HepG2 (cell line): Measurements from ENCODE around the gene LHFPL6. TPM values are rescaled to one million over a fixed set of nuclear protein-coding genes. Genes with fewer than 3 reads are reported as not detected.

Source experiments
- ATAC-seq: fragments of 200-7000 bp; cut with Tn5 transposase; 3 replicates; pipeline ENCODE4 v1.9.1; 2020; ENCODE audit warnings: mild to moderate bottlenecking, moderate library complexity
- BruUV-seq: library from RNA; stranded (reverse); fragments of 400-500 nt; replicated peaks from 2 replicates; lab custom pipeline; 2021; lab: Mats Ljungman, UMichigan
- CTCF ChIA-PET: fragments of 300-600 bp; formaldehyde crosslinking; extraction: SDS; loops from one replicate; lab custom pipeline; 2021; ENCODE audit warnings: low total read pairs, inconsistent platforms, low intra/inter-chr PET ratio; lab: Yijun Ruan, JAX
- POLR2A ChIA-PET: fragments of 350-600 bp; sonication (Branson Sonifier 250); formaldehyde crosslinking; loops from one replicate; lab custom pipeline; 2020; ENCODE audit warnings: antibody characterized with exemption, inconsistent platforms; lab: Yijun Ruan, JAX
- DNase-seq: peaks from one replicate; pipeline ENCODE4 v3.0.0-alpha.2; 2015; ENCODE audit warnings: low spot score
- FAIRE-seq: peaks from 3 replicates; lab custom pipeline; 2011; peaks lifted over from hg19 to GRCh38; lab: Jason Lieb, UNC
- H2AFZ ChIP-seq: one replicate; pipeline ENCODE4 v1.6.1; 2011; ENCODE audit warnings: low read length, inconsistent platforms
- H3K27ac ChIP-seq: fragments of 300-600 bp; 3 replicates; pipeline ENCODE4 v1.8.0; 2011; ENCODE audit warnings: mixed run types, mild to moderate bottlenecking, mixed read lengths, low read length, inconsistent platforms; ENCODE audit not compliant: insufficient read depth; ENCODE audit errors: extremely low read length
- H3K27me3 ChIP-seq, 2 experiments: fragments of 200-600 bp in 1 of 2; 2 replicates in 1 of 2; 3 replicates in 1 of 2; pipeline versions ENCODE4 v1.6.0 to v1.8.0; 2011; ENCODE audit warnings: low read length in 2 of 2, mild to moderate bottlenecking in 2 of 2, moderate library complexity in 2 of 2, inconsistent platforms in 1 of 2; ENCODE audit not compliant: insufficient read depth in 2 of 2, control insufficient read depth in 1 of 2
- H3K36me3 ChIP-seq, 2 experiments: fragments of 200-600 bp in 1 of 2; replicated peaks in 1 of 2; 2 replicates in 1 of 2; 3 replicates in 1 of 2; pipeline versions ENCODE4 v1.5.1 to v1.8.0; 2011; ENCODE audit warnings: low read length in 2 of 2, inconsistent platforms in 1 of 2; ENCODE audit not compliant: insufficient read depth in 2 of 2, control insufficient read depth in 1 of 2
- H3K4me1 ChIP-seq: 2 replicates; pipeline ENCODE4 v1.5.1; 2012; ENCODE audit warnings: low read length, inconsistent platforms; ENCODE audit not compliant: insufficient read depth
- H3K4me2 ChIP-seq: 2 replicates; pipeline ENCODE4 v1.6.0; 2011; ENCODE audit warnings: low read depth, low read length, inconsistent platforms
- H3K4me3 ChIP-seq, 3 experiments: fragments of 200-600 bp in 1 of 3; sonication (generic), shearing (Covaris generic) in 1 of 3; replicated peaks in 1 of 3; 2 replicates each; pipeline ENCODE4 v1.5.1; 2011 to 2016; ENCODE audit warnings: low read length in 3 of 3, inconsistent platforms in 2 of 3, low read depth in 2 of 3, mild to moderate bottlenecking in 2 of 3, control low read depth in 1 of 3, mixed read lengths in 1 of 3; ENCODE audit not compliant: insufficient read depth in 1 of 3
- H3K79me2 ChIP-seq: one replicate; pipeline ENCODE4 v1.6.1; 2011; ENCODE audit warnings: low read length, inconsistent platforms; ENCODE audit not compliant: insufficient read depth
- H3K9ac ChIP-seq: 2 replicates; pipeline ENCODE4 v1.6.0; 2011; ENCODE audit warnings: mild to moderate bottlenecking, low read depth, low read length, inconsistent platforms; ENCODE audit not compliant: insufficient read depth
- H3K9me3 ChIP-seq: 2 replicates; pipeline ENCODE4 v1.5.1; 2012; ENCODE audit warnings: mild to moderate bottlenecking, low read length
- H4K20me1 ChIP-seq: 2 replicates; pipeline ENCODE4 v1.6.0; 2011; ENCODE audit warnings: inconsistent platforms, mild to moderate bottlenecking, low read length, moderate library complexity; ENCODE audit not compliant: insufficient read depth
- ARNTL ChIP-seq: sonication (generic); formaldehyde crosslinking; IDR thresholded peaks from 2 replicates; pipeline ENCODE4 v1.4.0; 2020; ENCODE audit warnings: mild to moderate bottlenecking, missing genetic modification reagents
- ASH2L ChIP-seq: fragments of 300-600, 200-600 bp; sonication (generic); IDR thresholded peaks from 2 replicates; pipeline ENCODE4 v1.7.0; 2017; ENCODE audit warnings: low read depth, mild to moderate bottlenecking, moderate library complexity, mixed read lengths, low read length; ENCODE audit not compliant: insufficient read length
- DBP ChIP-seq: sonication (generic); formaldehyde crosslinking; IDR thresholded peaks from 2 replicates; pipeline ENCODE4 v1.4.0; 2020; ENCODE audit warnings: missing genetic modification reagents; ENCODE audit errors: not compliant biosample characterization
- ESRRA ChIP-seq: sonication (generic); formaldehyde crosslinking; IDR thresholded peaks from 2 replicates; pipeline ENCODE4 v1.5.1; 2020; ENCODE audit warnings: mild to moderate bottlenecking, low read depth, missing genetic modification reagents
- HOMEZ ChIP-seq: IDR thresholded peaks from 2 replicates; pipeline ENCODE4 v1.6.1; 2016; ENCODE audit warnings: low read depth
- KAT8 ChIP-seq: IDR thresholded peaks from 2 replicates; pipeline ENCODE4 v1.6.1; 2016; ENCODE audit warnings: missing genetic modification reagents, missing compliant biosample characterization
- PHF5A ChIP-seq: IDR thresholded peaks from one replicate; pipeline ENCODE4 v1.6.1; 2018; ENCODE audit warnings: low read depth, missing genetic modification reagents; ENCODE audit not compliant: unreplicated experiment
- SMARCE1 ChIP-seq: fragments of 450-650 bp; IDR thresholded peaks from 2 replicates; pipeline ENCODE4 v1.6.1; 2017; ENCODE audit warnings: borderline replicate concordance
- TERF1 ChIP-seq: sonication (generic); formaldehyde crosslinking; IDR thresholded peaks from 2 replicates; pipeline ENCODE4 v1.8.0; 2022; ENCODE audit warnings: mild to moderate bottlenecking, missing genetic modification reagents, moderate library complexity
- ZNF124 ChIP-seq: sonication (generic); formaldehyde crosslinking; IDR thresholded peaks from 2 replicates; pipeline ENCODE4 v1.4.0; 2020; ENCODE audit warnings: missing genetic modification reagents
- ZNF205 ChIP-seq: IDR thresholded peaks from 2 replicates; pipeline ENCODE4 v1.6.1; 2018; ENCODE audit warnings: missing biosample characterization, missing genetic modification reagents
- ZNF264 ChIP-seq: sonication (generic); formaldehyde crosslinking; IDR thresholded peaks from 2 replicates; pipeline ENCODE4 v1.4.0; 2020; ENCODE audit warnings: missing genetic modification reagents
- ZNF484 ChIP-seq: sonication (generic); formaldehyde crosslinking; IDR thresholded peaks from 2 replicates; pipeline ENCODE4 v1.5.1; 2020; ENCODE audit warnings: mild to moderate bottlenecking, low read depth, missing genetic modification reagents, borderline replicate concordance
- WGBS: methylation state at CpG from one replicate; pipeline ENCODE4 v1.1.6; 2017; ENCODE audit warnings: low lambda C conversion rate; 5-methylcytosine and 5-hydroxymethylcytosine counted together
- in situ Hi-C: cut with HindIII; loops from 2 replicates; pipeline ENCODE4 v1.10.0; 2017; ENCODE audit warnings: low pct_unique_long_range_greater_than_20kb; ENCODE audit not compliant: extremely low pct_ligation_motif_present
- intact Hi-C: fragments of 100-400 bp; cut with micrococcal nuclease; formaldehyde crosslinking; loops from one replicate; pipeline ENCODE4 v1.10.0; 2022; ENCODE audit not compliant: unreplicated experiment
- polyA plus RNA-seq, 8 experiments: library from polyadenylated mRNA; depleted of rRNA in 3 of 8; stranded (reverse) in 7 of 8; unstranded in 1 of 8; fragments of >200 nt; fragmentation: Illumina TruSeq in 4 of 8; extraction: Trizol in 4 of 8; gene quantifications; 2 replicates each; pipeline versions ENCODE4 v1.2.1 to v1.2.3, GENCODE V29; 2011 to 2016; ENCODE audit warnings: low read depth in 4 of 8, missing spikeins in 1 of 8, mixed read lengths in 1 of 8; ENCODE audit not compliant: insufficient read depth in 1 of 8
- total RNA-seq, 5 experiments: library from RNA; depleted of rRNA; stranded (reverse); fragments of >200 nt; fragmentation: Illumina TruSeq; extraction: Trizol; gene quantifications; 2 replicates each; pipeline ENCODE4 v1.2.3, GENCODE V29; 2016; ENCODE audit warnings: low read depth in 1 of 5

LHFPL6 gene
- total and polyA plus RNA-seq, 2 of the 13 experiments (the other 11 are each of a cell fraction or from before 2014, with no cell fraction given): not detected

GRCh38 chr13:39297664-39298171 is 305.3 kb downstream of the LHFPL6 start:
- 4% methylated on average over 2 of the region's 2 CpGs for WGBS
- intact Hi-C loops: no loop called here
- H3K4me2 ChIP-seq: no peak overlapping the region

More at GRCh38 chr13:39297664-39298171, 305.3 kb downstream of the LHFPL6 start:
- Histone ChIP-seq H3K79me2 (no peaks in the 10 kb centered on the region), H3K4me1 (no peaks in the 10 kb centered on the region), H2AFZ (no peak overlapping the region), H3K27me3 (no peaks in the 10 kb centered on the region)
- no peak for DNase-seq
- BruUV-seq: no TSS peak
- POLR2A ChIA-PET: no interaction called here
- TF ChIP-seq HOMEZ (CRISPR knock-in tag): no peak
- no peak for TF ChIP-seq DBP (CRISPR knock-in tag)
- TF ChIP-seq ZNF484 (CRISPR knock-in tag): no peak
- no peak for TF ChIP-seq ARNTL
- TF ChIP-seq TERF1 (CRISPR knock-in tag): no peak
- TF ChIP-seq ASH2L: no peak
- TF ChIP-seq ESRRA: no peak
- TF ChIP-seq ZNF124 (CRISPR knock-in tag): no peak
- TF ChIP-seq PHF5A (CRISPR knock-in tag): no peak
- no peak for TF ChIP-seq ZNF205 (CRISPR knock-in tag)
- TF ChIP-seq KAT8: no peak
- no peak for TF ChIP-seq SMARCE1
- no peak for TF ChIP-seq ZNF264 (CRISPR knock-in tag)
- TF ChIP-seq, all 625 proteins: peak for 0
- no peak overlapping the region for H3K4me3 ChIP-seq
- no peaks in the 10 kb centered on the region for H4K20me1 ChIP-seq
- CTCF ChIA-PET: no interaction called here
- ATAC-seq (no peak), FAIRE-seq (no peak)
- H3K9me3 ChIP-seq: peaks cover 29% of the 10 kb centered on the region
- no peaks in the 10 kb centered on the region for H3K36me3 ChIP-seq
- no peak overlapping the region for H3K9ac ChIP-seq
- H3K27ac ChIP-seq: no peak overlapping the region
- in situ Hi-C loops: no loop called here
